ENCODE data around the gene KRTAP5-1.

DNA sequence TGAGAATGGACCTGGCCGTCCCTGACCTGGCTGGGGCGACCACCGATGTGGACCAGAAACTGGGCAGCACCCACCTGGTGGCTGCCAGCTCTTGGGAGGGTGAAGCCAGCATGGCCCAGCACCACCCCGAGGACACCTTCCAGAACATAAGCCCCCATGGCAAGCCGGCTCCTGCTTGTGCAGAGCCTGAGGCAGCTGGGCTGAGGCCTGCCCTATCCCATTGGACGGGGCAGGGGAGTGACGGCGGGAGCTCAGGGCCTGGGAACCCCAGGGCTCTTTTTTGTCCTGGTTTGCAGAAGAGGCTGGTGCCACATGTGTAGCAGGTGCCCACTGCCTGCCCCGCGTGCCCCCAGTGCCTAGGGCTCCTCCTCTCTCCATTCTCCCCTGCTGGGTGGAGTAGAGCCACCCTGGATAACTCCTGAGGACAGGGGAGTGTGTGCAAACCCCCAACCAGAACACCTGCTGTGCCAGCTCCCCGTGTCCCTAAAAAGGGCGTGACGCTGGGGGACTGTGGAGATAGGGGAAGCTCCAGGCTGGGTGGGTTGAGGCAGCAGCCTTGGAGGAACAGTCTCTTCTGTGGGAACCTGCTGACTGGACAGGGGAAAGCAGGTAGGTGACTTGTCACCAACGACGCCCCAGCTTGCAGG, 25.0 kb downstream of the KRTAP5-1 start:
- TF ChIP-seq, protein P1, sequence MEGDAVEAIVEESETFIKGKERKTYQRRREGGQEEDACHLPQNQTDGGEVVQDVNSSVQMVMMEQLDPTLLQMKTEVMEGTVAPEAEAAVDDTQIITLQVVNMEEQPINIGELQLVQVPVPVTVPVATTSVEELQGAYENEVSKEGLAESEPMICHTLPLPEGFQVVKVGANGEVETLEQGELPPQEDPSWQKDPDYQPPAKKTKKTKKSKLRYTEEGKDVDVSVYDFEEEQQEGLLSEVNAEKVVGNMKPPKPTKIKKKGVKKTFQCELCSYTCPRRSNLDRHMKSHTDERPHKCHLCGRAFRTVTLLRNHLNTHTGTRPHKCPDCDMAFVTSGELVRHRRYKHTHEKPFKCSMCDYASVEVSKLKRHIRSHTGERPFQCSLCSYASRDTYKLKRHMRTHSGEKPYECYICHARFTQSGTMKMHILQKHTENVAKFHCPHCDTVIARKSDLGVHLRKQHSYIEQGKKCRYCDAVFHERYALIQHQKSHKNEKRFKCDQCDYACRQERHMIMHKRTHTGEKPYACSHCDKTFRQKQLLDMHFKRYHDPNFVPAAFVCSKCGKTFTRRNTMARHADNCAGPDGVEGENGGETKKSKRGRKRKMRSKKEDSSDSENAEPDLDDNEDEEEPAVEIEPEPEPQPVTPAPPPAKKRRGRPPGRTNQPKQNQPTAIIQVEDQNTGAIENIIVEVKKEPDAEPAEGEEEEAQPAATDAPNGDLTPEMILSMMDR (IDR thresholded peaks at IDR 0.05 in 4 of 5, conservative IDR thresholded peaks at IDR 0.05 in 1 of 5): no peak
- TF ChIP-seq POLR2A (IDR thresholded peaks at IDR 0.05): no peak
